ENCODE data around the gene CLEC20A. TPM values are rescaled to one million over a fixed set of nuclear protein-coding genes. Genes with fewer than 3 reads are reported as not detected.
A peak's percentile ranks its signal among the peaks of the same experiment; 100 is the strongest.

The CLEC20A gene
- total and polyA plus RNA-seq, 12 donors, result not detected

DNA sequence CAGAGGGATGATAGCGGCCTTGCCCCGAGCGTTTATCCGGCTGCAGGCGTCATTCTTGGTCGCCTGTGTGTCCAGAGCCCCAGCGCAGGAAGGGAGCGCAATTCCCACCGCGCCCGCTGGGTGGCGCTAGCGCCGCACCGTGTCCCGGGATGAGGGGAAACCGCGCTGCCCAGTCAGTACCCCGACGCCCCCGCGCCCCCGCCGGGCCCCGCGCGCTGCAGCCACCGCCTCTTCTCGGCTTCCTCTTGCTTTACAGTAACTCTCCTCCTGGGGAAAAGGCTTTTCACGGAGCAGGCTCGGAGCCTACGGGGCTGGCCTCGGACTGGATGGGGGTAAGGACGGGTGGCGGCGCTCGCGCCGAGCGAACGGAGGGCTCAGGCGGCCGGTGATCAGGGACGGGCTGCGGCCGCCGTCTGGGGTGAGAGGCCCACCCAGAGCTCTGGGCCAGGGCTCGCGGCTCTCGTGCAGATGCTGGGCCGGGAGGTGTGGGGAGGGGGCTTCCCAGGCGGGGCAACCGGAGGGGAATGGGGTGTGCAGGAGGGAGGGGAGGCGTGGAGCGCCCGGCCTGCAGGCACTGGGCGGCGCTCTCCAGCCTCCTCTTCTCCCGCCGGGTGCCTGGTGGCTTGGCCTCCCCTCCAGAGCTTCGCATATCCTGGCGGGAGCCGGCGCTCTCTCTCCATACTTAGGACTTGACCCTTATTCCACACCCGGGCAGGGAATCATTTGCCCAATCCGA lies 46.0 kb upstream of the CLEC20A start:
- TF ChIP-seq, protein P1, sequence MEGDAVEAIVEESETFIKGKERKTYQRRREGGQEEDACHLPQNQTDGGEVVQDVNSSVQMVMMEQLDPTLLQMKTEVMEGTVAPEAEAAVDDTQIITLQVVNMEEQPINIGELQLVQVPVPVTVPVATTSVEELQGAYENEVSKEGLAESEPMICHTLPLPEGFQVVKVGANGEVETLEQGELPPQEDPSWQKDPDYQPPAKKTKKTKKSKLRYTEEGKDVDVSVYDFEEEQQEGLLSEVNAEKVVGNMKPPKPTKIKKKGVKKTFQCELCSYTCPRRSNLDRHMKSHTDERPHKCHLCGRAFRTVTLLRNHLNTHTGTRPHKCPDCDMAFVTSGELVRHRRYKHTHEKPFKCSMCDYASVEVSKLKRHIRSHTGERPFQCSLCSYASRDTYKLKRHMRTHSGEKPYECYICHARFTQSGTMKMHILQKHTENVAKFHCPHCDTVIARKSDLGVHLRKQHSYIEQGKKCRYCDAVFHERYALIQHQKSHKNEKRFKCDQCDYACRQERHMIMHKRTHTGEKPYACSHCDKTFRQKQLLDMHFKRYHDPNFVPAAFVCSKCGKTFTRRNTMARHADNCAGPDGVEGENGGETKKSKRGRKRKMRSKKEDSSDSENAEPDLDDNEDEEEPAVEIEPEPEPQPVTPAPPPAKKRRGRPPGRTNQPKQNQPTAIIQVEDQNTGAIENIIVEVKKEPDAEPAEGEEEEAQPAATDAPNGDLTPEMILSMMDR (IDR thresholded peaks at IDR 0.05), result peak; percentile 93 to 99 (median 98)
- TF ChIP-seq POLR2A (IDR thresholded peaks at IDR 0.05), result no peak
- Histone ChIP-seq H3K4me1 (replicated peaks in 1 of 2) (peaks cover 4 to 6% of the 10 kb centered on the region in 2 donors), H3K27me3 (no peaks in the 10 kb centered on the region), H3K27ac (peak overlapping the region in 4 of 5 donors; percentile 45 to 86 (median 81)), H3K4me3 (peak overlapping the region; percentile 26 to 94 (median 74)), H3K9me3 (replicated peaks in 1 of 3) (no peaks in the 10 kb centered on the region), H3K36me3 (replicated peaks in 1 of 2) (no peaks in the 10 kb centered on the region)
- peak; percentile 83 to 95 (median 89) for DNase-seq
- WGBS, 4 donors, result 0 to 1% (median 0%) methylated on average over 5 to 66 of the region's 66 CpGs
- intact Hi-C loops (cut with DNase I), result loop anchor here (2.0 to 5.0 kb wide), 3 partner anchors 210 to 460 kb away; no protein-coding TSS in a partner anchor

DNA sequence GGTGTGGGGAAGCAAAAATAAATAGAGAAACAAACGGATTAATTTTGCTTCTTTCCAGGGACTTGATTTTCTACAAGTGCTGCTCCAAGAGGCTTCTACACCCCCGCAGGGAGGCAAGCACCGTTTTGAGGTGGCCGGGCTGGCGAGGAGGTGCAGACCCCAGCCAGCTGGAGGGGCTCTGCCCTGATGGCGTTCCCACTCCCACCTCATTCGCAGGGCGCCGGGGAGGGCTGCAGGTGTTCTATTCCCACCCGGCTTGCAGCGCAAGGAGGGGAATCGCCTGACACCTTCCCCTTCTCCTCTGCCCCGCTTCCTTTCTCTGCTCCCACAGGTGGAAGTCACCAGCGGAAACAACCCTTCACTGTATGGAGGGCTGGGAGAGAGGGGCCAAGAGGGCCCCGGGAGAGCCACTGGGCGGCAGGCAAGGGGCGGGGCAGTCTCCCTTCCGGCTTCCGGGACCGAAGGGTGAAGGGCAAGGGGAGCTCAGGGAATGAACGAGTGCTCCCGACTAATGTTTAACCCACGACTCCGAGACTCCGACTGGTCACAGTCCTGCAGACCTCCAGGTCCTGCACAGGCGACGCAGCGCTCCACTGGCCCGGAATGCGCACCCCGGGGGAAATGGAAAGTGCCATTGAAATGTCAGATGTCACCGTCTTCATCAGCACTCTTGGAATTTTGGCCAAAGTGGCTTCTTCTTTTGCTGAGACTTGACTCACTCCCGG lies 45.2 kb upstream of the CLEC20A start:
- H3K9me3 ChIP-seq (replicated peaks in 1 of 3), result no peaks in the 10 kb centered on the region
- no peaks in the 10 kb centered on the region for H3K36me3 ChIP-seq (replicated peaks in 1 of 2)
- DNase-seq, result peak in 6 of 7 donors; percentile 44 to 60 (median 52)
- H3K27ac ChIP-seq, result peak overlapping the region in 3 of 5 donors; percentile 78 to 86 (median 84)
- peaks cover 4 to 6% of the 10 kb centered on the region in 2 donors for H3K4me1 ChIP-seq (replicated peaks in 1 of 2)
- intact Hi-C loops (cut with DNase I), result loop anchor here (2.0 to 5.0 kb wide), 3 partner anchors 210 to 460 kb away; no protein-coding TSS in a partner anchor
- 4 to 11% (median 6%) methylated on average over 20 to 33 of the region's 33 CpGs for WGBS, 4 donors
- peak overlapping the region; percentile 26 to 94 (median 74) for H3K4me3 ChIP-seq
- no peak for TF ChIP-seq POLR2A (IDR thresholded peaks at IDR 0.05)
- TF ChIP-seq, protein P1 (IDR thresholded peaks at IDR 0.05), result no peak
- no peaks in the 10 kb centered on the region for H3K27me3 ChIP-seq

DNA sequence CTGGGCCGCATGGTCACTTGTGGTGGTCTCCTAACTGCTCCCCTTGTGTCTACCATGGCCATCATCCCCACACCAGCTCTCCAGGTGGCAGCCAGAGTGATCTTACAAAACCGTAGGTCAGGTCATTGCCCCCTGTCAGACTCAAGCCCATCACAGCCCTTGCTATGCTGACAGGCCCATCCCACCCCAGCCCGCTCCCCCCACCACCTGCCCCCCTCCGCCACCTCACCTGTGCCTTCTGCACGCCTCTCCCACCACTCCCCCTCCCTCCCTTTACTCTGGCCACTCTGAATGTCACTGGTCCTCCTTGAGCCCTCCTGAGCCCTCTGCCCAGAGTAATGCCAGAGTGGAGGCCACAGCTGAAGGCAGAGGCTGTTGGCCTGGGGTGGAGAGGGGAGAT lies 44.6 kb upstream of the CLEC20A start:
- 82 to 96% (median 89%) methylated on average over 3 to 5 of the region's 5 CpGs for WGBS, 4 donors
- no peak for TF ChIP-seq POLR2A (IDR thresholded peaks at IDR 0.05)
- TF ChIP-seq, protein P1 (IDR thresholded peaks at IDR 0.05), result no peak
- intact Hi-C loops (cut with DNase I), result loop anchor here in 1 of 2 donors (5.0 kb wide), 2 partner anchors 211 to 461 kb away; no protein-coding TSS in a partner anchor
- no peaks in the 10 kb centered on the region for H3K9me3 ChIP-seq (replicated peaks in 1 of 3)
- H3K27ac ChIP-seq, result no peak overlapping the region
- peaks cover 4 to 6% of the 10 kb centered on the region in 2 donors for H3K4me1 ChIP-seq (replicated peaks in 1 of 2)
- H3K4me3 ChIP-seq, result no peak overlapping the region
- H3K36me3 ChIP-seq (replicated peaks in 1 of 2), result no peaks in the 10 kb centered on the region
- no peaks in the 10 kb centered on the region for H3K27me3 ChIP-seq
- DNase-seq, result peak in 1 of 7 donors; percentile 45

DNA sequence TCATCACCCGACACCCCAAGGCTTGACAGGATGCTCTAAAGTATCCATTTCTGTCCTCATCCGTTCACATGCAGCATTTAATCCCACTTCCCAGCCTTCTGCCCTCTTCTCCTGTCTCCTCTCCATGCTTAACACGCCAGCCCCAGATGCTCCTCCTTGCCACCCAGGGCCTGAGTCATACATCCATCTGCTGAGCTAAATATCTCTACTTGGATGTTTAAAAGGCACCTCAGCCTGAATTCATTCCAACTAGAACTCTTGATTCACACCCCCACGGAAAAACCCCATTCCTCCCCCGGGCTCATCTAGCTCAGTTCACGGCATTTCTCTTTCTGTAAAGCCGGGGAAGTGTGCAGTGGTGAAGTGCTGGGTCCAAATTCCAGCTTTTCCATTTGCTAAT lies 43.9 kb upstream of the CLEC20A start:
- H3K4me3 ChIP-seq, result no peak overlapping the region
- no peaks in the 10 kb centered on the region for H3K36me3 ChIP-seq (replicated peaks in 1 of 2)
- WGBS, 4 donors, result 82 to 87% (median 85%) methylated on average over 7 of the region's 7 CpGs
- H3K9me3 ChIP-seq (replicated peaks in 1 of 3), result no peaks in the 10 kb centered on the region
- DNase-seq, result peak in 1 of 7 donors; percentile 24
- H3K27me3 ChIP-seq, result no peaks in the 10 kb centered on the region
- intact Hi-C loops (cut with DNase I), result loop anchor here in 1 of 2 donors (5.0 kb wide), 2 partner anchors 212 to 462 kb away; no protein-coding TSS in a partner anchor
- H3K27ac ChIP-seq, result no peak overlapping the region
- TF ChIP-seq POLR2A (IDR thresholded peaks at IDR 0.05), result no peak
- TF ChIP-seq, protein P1 (IDR thresholded peaks at IDR 0.05), result no peak
- peaks cover 4 to 6% of the 10 kb centered on the region in 2 donors for H3K4me1 ChIP-seq (replicated peaks in 1 of 2)

Data from adrenal gland (tissue), 12 donors.